Measurements from ENCODE around the gene SH2B2.

The SH2B2 gene

GRCh38 chr7:102317231-102318059, 30.8 kb downstream of the SH2B2 start:
- no peak for DNase-seq (ENCODE audit: extremely low spot score)
- ChIA-PET CTCF (interaction anchor here (0.7 to 1.6 kb wide), 5 partner anchors 11 to 35 kb away, joined by 3 to 4 read pairs (median 3); no protein-coding TSS in a partner anchor), POLR2A (no interaction called here)
- peak; percentile 25 for TF ChIP-seq CTCF (IDR thresholded peaks at IDR 0.05; ENCODE audit: control extremely low read depth, extremely low read depth, low read depth, missing control alignments)

- ChIA-PET POLR2A (no interaction called here), CTCF (interaction anchor here (1.2 to 1.6 kb wide), 3 partner anchors 8 to 17 kb away, joined by 3 to 4 read pairs (median 4); no protein-coding TSS in a partner anchor)
- TF ChIP-seq CTCF (IDR thresholded peaks at IDR 0.05; ENCODE audit: control extremely low read depth, extremely low read depth, low read depth, missing control alignments) = no peak
- DNase-seq (ENCODE audit: extremely low spot score) = no peak
These were observed 31.9 kb downstream of the SH2B2 start for GRCh38 chr7:102318482-102318971.

- DNase-seq (ENCODE audit: extremely low spot score) = no peak
- POLR2A ChIA-PET = no interaction called here
- no peak for TF ChIP-seq CTCF (IDR thresholded peaks at IDR 0.05; ENCODE audit: control extremely low read depth, extremely low read depth, low read depth, missing control alignments)
- CTCF ChIA-PET = interaction anchor here (1.2 to 1.3 kb wide), 2 partner anchors 9 to 15 kb away, joined by 3 to 4 read pairs; no protein-coding TSS in a partner anchor
These were observed 33.0 kb downstream of the SH2B2 start for GRCh38 chr7:102319671-102320070.

- DNase-seq (ENCODE audit: extremely low spot score) = no peak
- POLR2A ChIA-PET = no interaction called here
- CTCF ChIA-PET = no interaction called here
- no peak for TF ChIP-seq CTCF (IDR thresholded peaks at IDR 0.05; ENCODE audit: control extremely low read depth, extremely low read depth, low read depth, missing control alignments)
These were observed 33.5 kb downstream of the SH2B2 start for GRCh38 chr7:102320181-102320580.

GRCh38 chr7:102320601-102321350, 34.1 kb downstream of the SH2B2 start:
- DNase-seq (ENCODE audit: extremely low spot score) = no peak
- ChIA-PET POLR2A (interaction anchor here (0.6 kb wide), 1 partner anchor 16 kb away, joined by 3 read pairs; no protein-coding TSS in a partner anchor), CTCF (no interaction called here)
- TF ChIP-seq CTCF (IDR thresholded peaks at IDR 0.05; ENCODE audit: control extremely low read depth, extremely low read depth, low read depth, missing control alignments) = no peak

Data from GM10248 (cell line).